ENCODE results near the gene LAMB3.

- TF ChIP-seq BHLHE40 (IDR thresholded peaks at IDR 0.05; ENCODE audit: borderline replicate concordance), result no peak
- no peak for TF ChIP-seq ARNT (IDR thresholded peaks at IDR 0.05)
Measured at GRCh38 chr1:209686322-209686721, 34.1 kb upstream of the LAMB3 start.
